Left lung (tissue), 10 donors: Measurements from ENCODE around the gene SRPK3. TPM values are rescaled to one million over a fixed set of nuclear protein-coding genes. Genes with fewer than 3 reads are reported as not detected.
"Not testable (repeated sequence)": the region's sequence is repeated elsewhere in the genome, so short reads cannot be mapped to it uniquely, and the experiment has no call there.

Experiments
- ATAC-seq: fragments of 200-7000 bp; cut with Tn5 transposase; one replicate; pipeline ENCODE4 v1.9.1; 2020; ENCODE audit warnings: moderate library complexity
- DNase-seq, 4 donors: peaks; one replicate each; pipeline ENCODE4 v3.0.0-alpha.2; 2013 to 2020
- H3K27ac ChIP-seq, 2 donors: fragments of 200-600 bp; sonication (generic) in 1 of 2; one replicate each; pipeline versions ENCODE4 v1.5.0 to v1.8.0; 2020 to 2021
- H3K27me3 ChIP-seq, 2 donors: fragments of 200-600 bp; sonication (generic) in 1 of 2; one replicate each; pipeline versions ENCODE4 v1.5.0 to v1.8.0; 2020 to 2021
- H3K36me3 ChIP-seq, 2 donors: fragments of 200-600 bp; sonication (generic) in 1 of 2; one replicate each; pipeline versions ENCODE4 v1.5.0 to v1.8.0; 2020 to 2021
- H3K4me1 ChIP-seq, 2 donors: fragments of 200-600 bp; one replicate each; pipeline ENCODE4 v1.8.0; 2021
- H3K4me3 ChIP-seq, 2 donors: fragments of 200-600 bp; sonication (generic) in 1 of 2; one replicate each; pipeline versions ENCODE4 v1.5.0 to v1.8.0; 2020 to 2021; ENCODE audit warnings: mild to moderate bottlenecking in 1 of 2
- H3K9me3 ChIP-seq, 2 donors: fragments of 200-600 bp; sonication (generic) in 1 of 2; one replicate each; pipeline versions ENCODE4 v1.5.0 to v1.8.0; 2020 to 2021
- intact Hi-C, 2 donors: fragments of 100-400 bp; cut with DNase I; formaldehyde crosslinking; loops; one replicate each; pipeline versions ENCODE4 v1.11.2 to v1.14.2; 2022
- polyA plus RNA-seq, 6 donors: library from polyadenylated mRNA; unstranded; fragments of 120-200 nt; gene quantifications; one replicate each; pipeline ENCODE4 v1.2.1, GENCODE V29; 2013; ENCODE audit not compliant: insufficient read length in 6 of 6
- total RNA-seq, 2 donors: library from RNA; stranded (reverse); fragmentation: NEBNext Ultra II Directional; extraction: Animal tissue kit (Norgen Biotek cat#: 25700); gene quantifications; one replicate each; pipeline ENCODE4 v1.2.1, GENCODE V29; 2021
- TF ChIP-seq, protein P1 (sequence below), 2 donors: fragments of 200-600 bp; sonication (generic) in 1 of 2; IDR thresholded peaks; one replicate each; pipeline versions ENCODE4 v1.5.0 to v1.8.0; 2021; ENCODE audit warnings: antibody characterized with exemption in 2 of 2
- donor health status: DM: no; HTN: yes; CAD: no.
- donor health status: DM: no; HTN: no; CAD: no.

SRPK3 gene
- total and polyA plus RNA-seq, 8 donors = 0.55 to 1.7 (median 0.88) TPM

DNA sequence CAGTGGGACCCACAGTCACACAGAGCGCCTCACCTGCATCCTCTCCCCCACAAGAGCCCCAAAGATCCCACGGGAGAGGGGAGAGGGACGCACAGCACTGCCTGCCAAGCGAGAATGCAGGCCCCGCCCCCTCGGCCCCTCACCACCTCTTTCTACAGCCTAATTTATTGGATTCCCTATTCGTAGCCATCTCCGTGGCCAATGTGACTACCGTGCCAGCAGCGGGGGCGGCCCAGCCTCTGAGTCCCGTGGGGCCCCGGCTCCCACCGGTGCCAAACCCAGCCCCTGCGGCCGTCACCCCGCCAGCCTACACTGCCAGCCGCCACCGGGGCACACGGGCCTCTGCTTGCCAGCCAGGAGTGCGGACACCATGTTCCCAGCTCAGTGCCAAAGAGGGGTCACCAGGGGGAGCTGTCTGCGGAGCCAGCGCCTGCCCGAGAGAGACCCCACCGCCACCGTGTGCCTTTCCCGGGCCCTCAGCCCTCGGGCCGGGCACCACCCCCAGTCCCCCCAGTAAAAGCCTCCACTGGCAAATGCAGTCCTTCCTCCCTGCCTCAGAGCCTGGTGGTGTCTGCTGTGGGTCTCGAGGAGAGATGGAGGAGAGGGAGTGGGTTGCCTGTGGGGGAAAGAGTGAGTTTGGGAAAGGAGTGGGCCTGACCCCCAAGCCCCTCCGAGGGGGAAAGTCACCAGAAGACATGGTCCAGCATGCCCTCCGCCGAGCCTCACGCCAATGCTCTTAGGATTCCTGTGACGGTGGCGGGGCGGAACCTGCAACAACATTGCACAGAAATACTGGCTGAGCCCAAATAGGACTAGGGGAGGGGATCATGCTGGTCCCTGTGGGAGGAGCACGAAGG lies 36.4 kb upstream of the SRPK3 start:
- H3K4me1 ChIP-seq = peaks cover 0 to 5% of the 10 kb centered on the region in 2 donors
- ATAC-seq = peak; percentile 25
- DNase-seq = peak in 1 of 4 donors; percentile 62
- intact Hi-C loops = no loop called here
- no peaks in the 10 kb centered on the region for H3K27me3 ChIP-seq
- H3K4me3 ChIP-seq = peak overlapping the region in 1 of 2 donors; percentile 9
- no peaks in the 10 kb centered on the region for H3K9me3 ChIP-seq
- TF ChIP-seq, protein P1, sequence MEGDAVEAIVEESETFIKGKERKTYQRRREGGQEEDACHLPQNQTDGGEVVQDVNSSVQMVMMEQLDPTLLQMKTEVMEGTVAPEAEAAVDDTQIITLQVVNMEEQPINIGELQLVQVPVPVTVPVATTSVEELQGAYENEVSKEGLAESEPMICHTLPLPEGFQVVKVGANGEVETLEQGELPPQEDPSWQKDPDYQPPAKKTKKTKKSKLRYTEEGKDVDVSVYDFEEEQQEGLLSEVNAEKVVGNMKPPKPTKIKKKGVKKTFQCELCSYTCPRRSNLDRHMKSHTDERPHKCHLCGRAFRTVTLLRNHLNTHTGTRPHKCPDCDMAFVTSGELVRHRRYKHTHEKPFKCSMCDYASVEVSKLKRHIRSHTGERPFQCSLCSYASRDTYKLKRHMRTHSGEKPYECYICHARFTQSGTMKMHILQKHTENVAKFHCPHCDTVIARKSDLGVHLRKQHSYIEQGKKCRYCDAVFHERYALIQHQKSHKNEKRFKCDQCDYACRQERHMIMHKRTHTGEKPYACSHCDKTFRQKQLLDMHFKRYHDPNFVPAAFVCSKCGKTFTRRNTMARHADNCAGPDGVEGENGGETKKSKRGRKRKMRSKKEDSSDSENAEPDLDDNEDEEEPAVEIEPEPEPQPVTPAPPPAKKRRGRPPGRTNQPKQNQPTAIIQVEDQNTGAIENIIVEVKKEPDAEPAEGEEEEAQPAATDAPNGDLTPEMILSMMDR (IDR thresholded peaks at IDR 0.05) = no peak
- H3K27ac ChIP-seq = no peak overlapping the region
- H3K36me3 ChIP-seq = peaks cover 0 to 14% of the 10 kb centered on the region in 2 donors

DNA sequence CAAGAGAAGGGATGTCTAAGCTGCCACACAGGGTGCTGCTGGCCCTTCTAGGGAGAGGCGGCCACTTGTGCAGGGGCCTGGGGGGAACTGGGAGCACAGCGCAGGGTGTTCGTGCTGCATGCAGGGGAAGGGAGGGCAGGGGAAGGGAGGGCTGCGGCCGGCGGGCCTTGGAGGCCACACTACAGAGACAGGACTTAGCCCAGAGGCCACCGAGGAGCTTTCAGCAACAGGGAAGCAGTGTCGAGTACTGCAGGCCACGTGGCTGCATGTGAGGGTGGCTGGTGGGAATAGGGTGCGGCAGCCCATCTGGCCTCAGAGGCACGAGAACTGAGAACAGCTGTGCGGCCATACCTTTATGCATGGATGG lies 35.8 kb upstream of the SRPK3 start:
- H3K27ac ChIP-seq, H3K4me3 ChIP-seq, intact Hi-C loops, H3K4me1 ChIP-seq, ATAC-seq, H3K27me3 ChIP-seq, H3K9me3 ChIP-seq, H3K36me3 ChIP-seq: not testable (repeated sequence)
- peak in 1 of 4 donors; percentile 43 for DNase-seq

DNA sequence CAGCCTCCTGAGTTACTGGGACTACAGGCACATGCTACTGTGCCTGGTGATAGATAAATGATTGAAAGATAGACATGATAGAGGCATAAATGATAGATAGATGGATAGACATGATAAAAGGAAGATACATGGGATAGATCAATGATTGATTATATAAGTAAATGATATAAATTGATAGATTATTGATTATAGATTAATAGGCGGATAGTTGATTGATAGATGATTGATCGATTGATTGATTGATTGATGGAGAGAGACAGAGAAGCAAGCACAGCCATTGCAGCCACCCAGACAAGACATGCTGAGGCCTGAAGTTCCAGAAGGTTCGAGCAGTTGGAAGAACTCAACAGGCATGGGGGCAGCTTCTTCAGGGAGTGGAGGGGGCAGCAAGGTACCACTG lies 34.5 kb upstream of the SRPK3 start:
- intact Hi-C loops = no loop called here

DNA sequence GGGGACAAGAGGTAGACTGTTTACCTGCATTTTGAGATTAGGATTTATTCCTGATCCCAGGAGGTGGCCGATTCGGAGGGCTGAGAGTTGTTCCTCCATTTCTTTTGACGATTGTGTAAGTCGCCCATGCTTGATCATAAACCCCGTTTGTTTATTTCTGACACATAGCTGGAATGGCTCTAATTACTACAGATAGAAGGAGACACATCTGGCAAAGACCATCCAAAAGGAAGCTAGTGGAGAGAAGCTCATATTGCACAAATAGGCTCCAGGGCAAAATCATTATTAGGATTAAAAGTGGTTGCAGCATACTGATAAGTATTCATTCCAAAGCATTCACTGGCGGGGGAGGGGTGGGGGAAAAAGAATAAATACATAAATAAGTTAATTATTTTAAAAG lies 33.9 kb upstream of the SRPK3 start:
- H3K27me3 ChIP-seq, intact Hi-C loops, ATAC-seq, H3K36me3 ChIP-seq, H3K4me3 ChIP-seq, DNase-seq, H3K9me3 ChIP-seq, H3K4me1 ChIP-seq, H3K27ac ChIP-seq: not testable (repeated sequence)

More for the DNA sequence above, 34.5 kb upstream of the SRPK3 start:
- no peaks in the 10 kb centered on the region for H3K36me3 ChIP-seq
- no peaks in the 10 kb centered on the region for H3K27me3 ChIP-seq
- no peak for DNase-seq
- TF ChIP-seq, protein P1 (IDR thresholded peaks at IDR 0.05) = no peak
- no peak for ATAC-seq
- H3K9me3 ChIP-seq = no peaks in the 10 kb centered on the region
- no peak overlapping the region for H3K4me3 ChIP-seq
- H3K27ac ChIP-seq = no peak overlapping the region
- peaks cover 0 to 5% of the 10 kb centered on the region in 2 donors for H3K4me1 ChIP-seq

DNA sequence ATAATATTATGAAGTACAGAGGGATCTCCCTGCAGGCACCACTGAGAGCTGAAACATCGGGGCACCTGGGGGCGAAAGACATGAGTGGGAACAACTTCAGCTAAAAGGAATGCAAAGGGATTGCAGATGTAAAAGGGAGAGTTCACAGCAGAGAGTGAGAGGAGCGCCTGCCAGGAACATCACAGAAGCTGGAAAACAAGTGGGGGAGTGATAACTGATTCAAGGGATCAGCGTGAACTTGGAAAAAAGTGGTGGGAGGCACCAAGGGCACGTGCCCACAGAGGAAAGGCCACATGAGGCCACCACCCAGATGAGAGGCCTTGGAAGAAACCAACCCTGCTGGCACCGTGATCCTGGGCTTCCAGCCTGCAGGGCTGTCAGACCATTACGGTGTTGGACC lies 31.8 kb upstream of the SRPK3 start:
- ATAC-seq = not testable (repeated sequence)

DNA sequence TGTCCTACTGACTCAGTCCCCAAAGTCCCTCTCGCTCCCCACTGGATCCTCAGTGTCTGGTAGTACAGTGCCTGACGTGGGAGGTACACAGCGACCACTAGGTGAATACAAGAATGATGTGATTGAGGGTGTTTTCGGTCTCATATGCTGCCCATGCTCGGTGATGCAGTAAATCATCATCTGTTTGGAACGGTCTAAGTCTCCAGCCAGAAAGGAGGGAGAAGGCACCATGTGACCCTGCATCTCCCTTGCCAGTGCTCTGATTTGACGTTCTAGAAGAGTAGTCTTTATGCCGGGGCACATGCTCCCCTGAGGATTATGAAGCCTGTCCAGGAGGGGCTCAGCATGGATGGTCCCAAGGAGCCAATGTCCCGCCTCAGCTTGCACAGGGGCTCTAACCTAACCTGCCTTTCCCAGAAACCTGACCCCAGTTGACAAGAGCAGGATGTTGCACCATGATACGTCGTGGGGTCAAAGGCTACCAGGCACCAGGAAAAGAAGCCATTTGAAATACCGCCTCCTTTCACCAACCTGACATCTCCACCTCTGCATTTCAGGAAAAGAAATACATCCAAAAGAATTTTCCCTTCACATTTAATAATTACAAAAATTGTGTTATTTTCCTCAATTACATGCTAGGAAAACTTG lies 30.6 kb upstream of the SRPK3 start:
- TF ChIP-seq, protein P1 (IDR thresholded peaks at IDR 0.05) = no peak
- no peaks in the 10 kb centered on the region for H3K27me3 ChIP-seq
- H3K27ac ChIP-seq = no peak overlapping the region
- intact Hi-C loops = no loop called here
- DNase-seq = no peak
- no peaks in the 10 kb centered on the region for H3K4me1 ChIP-seq
- H3K9me3 ChIP-seq = no peaks in the 10 kb centered on the region
- no peak for ATAC-seq
- H3K36me3 ChIP-seq = no peaks in the 10 kb centered on the region
- H3K4me3 ChIP-seq = no peak overlapping the region

More for the DNA sequence above, 31.8 kb upstream of the SRPK3 start:
- H3K4me1 ChIP-seq, DNase-seq, H3K9me3 ChIP-seq, H3K27me3 ChIP-seq, H3K4me3 ChIP-seq, H3K36me3 ChIP-seq, intact Hi-C loops, H3K27ac ChIP-seq: not testable (repeated sequence)
